BJ (cell line): ENCODE results near the gene EEF1AKMT2. TPM values are rescaled to one million over a fixed set of nuclear protein-coding genes. Genes with fewer than 3 reads are reported as not detected.

ENCODE experiments used
- CTCF ChIA-PET: fragments of 350-600 bp; formaldehyde crosslinking; extraction: SDS; loops from one replicate; lab custom pipeline; 2021; ENCODE audit warnings: antibody characterized with exemption, inconsistent platforms; lab: Yijun Ruan, JAX
- POLR2A ChIA-PET: fragments of 300-600 bp; sonication (Branson Sonifier 250); formaldehyde crosslinking; extraction: SDS; loops from one replicate; lab custom pipeline; 2021; ENCODE audit warnings: antibody characterized with exemption; lab: Charles Lee
- DNase-seq: peaks from one replicate; pipeline ENCODE4 v3.0.0-alpha.2; 2011; ENCODE audit warnings: low read depth
- H3K27me3 ChIP-seq: 2 replicates; pipeline ENCODE4 v1.6.0; 2011; ENCODE audit warnings: low read length; ENCODE audit not compliant: control insufficient read depth, insufficient read depth
- H3K36me3 ChIP-seq: 2 replicates; pipeline ENCODE4 v1.5.1; 2011; ENCODE audit warnings: low read length; ENCODE audit not compliant: control insufficient read depth, insufficient read depth
- H3K4me3 ChIP-seq: 2 replicates; pipeline ENCODE4 v1.5.1; 2011; ENCODE audit warnings: low read depth, mild to moderate bottlenecking, control low read depth, low read length
- polyA plus RNA-seq: library from polyadenylated mRNA; depleted of rRNA; stranded (reverse); fragments of >200 nt; gene quantifications from 2 replicates; pipeline ENCODE4 v1.2.3, GENCODE V29; 2011
- TF ChIP-seq, protein P1 (sequence below): IDR thresholded peaks from 2 replicates; pipeline ENCODE4 v1.5.1; 2011; ENCODE audit warnings: low read depth, mild to moderate bottlenecking, control low read depth, inconsistent platforms, low read length, moderate library complexity; ENCODE audit not compliant: insufficient read depth

The EEF1AKMT2 gene
- polyA plus RNA-seq, 1 experiment, result 8.0 TPM

DNA sequence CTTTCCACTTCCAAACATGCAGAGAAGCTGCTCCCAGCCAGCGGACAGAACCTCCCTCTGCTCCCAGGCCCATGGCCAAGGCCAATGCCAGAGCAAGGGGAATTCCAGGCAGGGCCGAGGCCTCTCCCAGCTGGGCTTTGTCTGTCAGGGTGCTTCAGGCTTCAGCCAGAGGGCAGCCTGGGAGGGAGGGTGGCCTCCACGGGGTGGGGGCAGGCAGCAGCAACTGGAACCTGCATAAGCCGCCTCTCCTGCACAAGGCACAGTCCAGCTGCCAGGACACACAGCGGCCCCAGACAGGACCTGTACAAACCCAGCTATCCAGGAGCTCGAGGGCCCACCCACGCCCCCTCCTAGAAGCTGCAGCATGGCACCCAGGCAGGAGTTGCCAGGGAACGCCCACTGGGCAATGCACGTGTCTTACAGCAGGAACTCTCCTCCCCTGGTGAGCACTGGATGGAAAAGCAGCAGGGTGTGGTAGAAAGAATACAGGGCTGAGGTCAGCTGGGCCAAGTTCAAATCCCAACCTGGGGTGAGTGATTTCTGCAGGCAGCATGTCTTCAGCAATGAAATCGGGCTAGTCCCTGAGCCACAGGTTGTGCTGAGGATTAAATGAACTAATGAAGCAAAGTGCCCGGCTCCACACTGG, 55.1 kb downstream of the EEF1AKMT2 start:
- CTCF ChIA-PET, result no interaction called here

DNA sequence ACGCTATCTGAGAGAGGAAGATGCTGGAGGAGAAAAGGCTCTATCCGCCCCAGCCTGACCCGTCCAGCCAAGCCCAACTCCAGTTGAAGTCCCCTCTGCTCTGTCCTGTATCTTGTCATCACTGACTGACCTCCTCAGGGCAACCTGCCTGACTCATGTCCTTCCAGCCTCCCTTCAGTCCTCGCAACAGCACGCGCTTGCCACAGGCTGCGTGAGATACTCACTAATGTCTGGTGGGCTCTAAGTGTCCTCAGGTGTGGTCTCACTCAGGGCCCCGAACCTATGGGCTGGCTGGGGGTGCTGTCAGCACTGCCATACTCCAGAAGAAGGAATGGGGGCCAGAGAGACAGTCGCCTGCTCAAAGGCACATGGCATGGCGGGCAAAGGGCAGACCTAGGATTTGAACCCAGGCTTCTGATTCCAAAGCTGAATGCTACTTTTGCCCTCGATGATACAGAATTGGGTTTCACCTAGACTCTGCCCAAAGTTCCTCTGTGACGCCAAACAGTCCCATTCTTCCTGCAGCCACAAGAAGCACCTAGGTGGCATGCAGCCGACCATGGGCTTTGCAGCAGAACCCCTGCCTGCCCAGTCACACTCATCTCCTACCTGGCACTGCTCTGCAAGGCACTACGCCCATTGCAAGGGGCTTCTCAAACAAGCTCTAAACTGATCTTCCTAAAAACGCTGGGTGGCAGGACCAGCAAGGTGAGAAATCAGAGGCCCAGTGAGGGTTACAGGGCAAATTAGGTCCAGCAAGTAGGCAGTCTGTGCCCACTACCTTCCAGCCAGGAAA, 56.0 kb downstream of the EEF1AKMT2 start:
- CTCF ChIA-PET, result interaction anchor here (1.5 to 2.1 kb wide), 2 partner anchors 11 to 16 kb away, joined by 4 read pairs; no protein-coding TSS in a partner anchor
- no peak for DNase-seq
- H3K4me3 ChIP-seq, result no peak overlapping the region
- TF ChIP-seq, protein P1, sequence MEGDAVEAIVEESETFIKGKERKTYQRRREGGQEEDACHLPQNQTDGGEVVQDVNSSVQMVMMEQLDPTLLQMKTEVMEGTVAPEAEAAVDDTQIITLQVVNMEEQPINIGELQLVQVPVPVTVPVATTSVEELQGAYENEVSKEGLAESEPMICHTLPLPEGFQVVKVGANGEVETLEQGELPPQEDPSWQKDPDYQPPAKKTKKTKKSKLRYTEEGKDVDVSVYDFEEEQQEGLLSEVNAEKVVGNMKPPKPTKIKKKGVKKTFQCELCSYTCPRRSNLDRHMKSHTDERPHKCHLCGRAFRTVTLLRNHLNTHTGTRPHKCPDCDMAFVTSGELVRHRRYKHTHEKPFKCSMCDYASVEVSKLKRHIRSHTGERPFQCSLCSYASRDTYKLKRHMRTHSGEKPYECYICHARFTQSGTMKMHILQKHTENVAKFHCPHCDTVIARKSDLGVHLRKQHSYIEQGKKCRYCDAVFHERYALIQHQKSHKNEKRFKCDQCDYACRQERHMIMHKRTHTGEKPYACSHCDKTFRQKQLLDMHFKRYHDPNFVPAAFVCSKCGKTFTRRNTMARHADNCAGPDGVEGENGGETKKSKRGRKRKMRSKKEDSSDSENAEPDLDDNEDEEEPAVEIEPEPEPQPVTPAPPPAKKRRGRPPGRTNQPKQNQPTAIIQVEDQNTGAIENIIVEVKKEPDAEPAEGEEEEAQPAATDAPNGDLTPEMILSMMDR, result no peak
- peaks cover 1% of the 10 kb centered on the region for H3K36me3 ChIP-seq
- POLR2A ChIA-PET, result no interaction called here
- H3K27me3 ChIP-seq, result no peaks in the 10 kb centered on the region

More for the DNA sequence above, 55.1 kb downstream of the EEF1AKMT2 start:
- H3K4me3 ChIP-seq, result no peak overlapping the region
- peaks cover 1% of the 10 kb centered on the region for H3K36me3 ChIP-seq
- POLR2A ChIA-PET, result no interaction called here
- DNase-seq, result no peak
- TF ChIP-seq, protein P1, result no peak
- no peaks in the 10 kb centered on the region for H3K27me3 ChIP-seq

DNA sequence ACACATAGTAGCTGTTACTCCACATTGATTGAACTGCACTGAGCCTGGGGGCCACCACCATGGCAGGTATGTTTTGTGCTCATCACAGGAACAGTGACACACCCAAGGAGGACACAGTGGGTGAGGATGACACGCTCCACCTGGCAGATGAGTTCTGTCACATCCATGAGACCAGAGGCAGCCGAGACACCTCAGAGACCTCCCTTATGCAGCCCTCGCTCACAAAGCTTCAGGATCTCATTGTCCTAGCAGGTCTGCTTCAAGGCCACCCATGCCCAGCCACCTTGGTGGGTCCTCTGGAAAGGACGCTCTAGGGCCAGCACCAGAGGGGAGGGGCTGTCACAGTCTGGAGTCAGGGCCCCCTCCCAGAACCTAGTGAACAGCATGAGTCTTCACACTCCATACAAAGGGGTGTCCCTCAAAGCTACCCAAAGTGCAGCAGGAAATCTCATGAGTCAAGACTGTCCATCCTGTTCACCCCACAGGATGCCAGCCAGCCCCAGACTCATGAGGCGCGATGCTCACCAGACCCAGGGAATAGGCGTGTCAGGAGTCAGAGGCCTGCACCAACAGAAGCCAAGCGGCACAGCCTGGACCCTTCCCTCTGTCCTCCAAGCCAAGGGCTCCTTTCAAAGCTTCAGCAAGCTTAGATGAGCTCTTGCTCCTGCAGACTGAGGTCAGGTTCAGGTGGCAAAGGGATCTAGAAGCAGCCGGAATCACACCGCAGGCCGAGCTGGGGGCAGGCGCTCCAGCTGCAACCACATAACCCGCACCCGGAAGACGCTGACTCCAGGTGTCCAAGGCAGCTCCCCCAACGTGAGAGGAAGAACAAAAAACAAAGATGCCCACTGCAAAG, 57.1 kb downstream of the EEF1AKMT2 start:
- no peak overlapping the region for H3K4me3 ChIP-seq
- ChIA-PET POLR2A (no interaction called here), CTCF (interaction anchor here (1.5 to 2.1 kb wide), 2 partner anchors 12 to 15 kb away, joined by 4 read pairs; no protein-coding TSS in a partner anchor)
- no peaks in the 10 kb centered on the region for H3K27me3 ChIP-seq
- TF ChIP-seq, protein P1, result no peak
- peaks cover 1% of the 10 kb centered on the region for H3K36me3 ChIP-seq
- DNase-seq, result no peak

DNA sequence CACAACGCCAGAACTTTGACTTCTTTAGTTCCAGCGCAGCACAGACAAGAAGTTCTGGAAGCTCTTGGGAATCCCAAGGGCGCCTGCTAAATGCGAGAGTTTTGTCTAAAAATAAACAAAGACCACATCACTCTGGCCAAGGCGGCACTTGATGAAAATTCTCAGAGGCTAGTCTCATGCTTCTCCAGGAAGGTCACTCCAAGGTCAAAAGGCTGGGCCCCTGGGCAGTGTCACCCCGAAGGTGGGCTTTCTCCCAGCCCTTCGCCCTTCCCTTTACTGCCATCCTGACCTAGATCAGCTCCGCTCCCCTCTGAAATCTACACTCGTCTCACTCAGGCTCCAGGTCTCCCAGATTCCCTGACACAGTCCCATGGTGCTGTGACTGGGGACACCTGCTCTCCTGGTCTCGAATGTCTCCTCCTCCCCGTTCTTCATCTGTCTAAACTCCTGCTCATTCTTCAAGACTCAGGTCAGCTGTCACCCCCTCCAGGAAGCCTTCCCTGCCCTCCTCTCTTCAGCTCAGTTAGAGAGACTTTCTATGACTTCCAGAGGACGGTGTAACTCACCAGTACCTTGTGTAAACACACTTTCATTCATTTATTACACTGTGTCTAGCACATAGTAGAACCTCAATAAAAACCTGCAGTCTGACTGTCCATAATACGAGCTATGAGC, 58.0 kb downstream of the EEF1AKMT2 start:
- CTCF ChIA-PET, result interaction anchor here (0.7 to 2.7 kb wide), 4 partner anchors 8 to 1113 kb away, joined by 3 to 15 read pairs (median 4); no protein-coding TSS in a partner anchor
- TF ChIP-seq, protein P1, result no peak
- Histone ChIP-seq H3K36me3 (peaks cover 1% of the 10 kb centered on the region), H3K27me3 (no peaks in the 10 kb centered on the region), H3K4me3 (no peak overlapping the region)
- POLR2A ChIA-PET, result no interaction called here
- no peak for DNase-seq
